SK-N-SH (cell line): ENCODE measurements around the gene KCNA10. TPM values are rescaled to one million over a fixed set of nuclear protein-coding genes. Genes with fewer than 3 reads are reported as not detected.

Experiments
- ELF1 ChIP-seq: IDR thresholded peaks from 2 replicates; pipeline ENCODE4 v1.4.0; 2012
- EP300 ChIP-seq, 2 experiments: IDR thresholded peaks; 2 replicates each; pipeline versions ENCODE4 v1.4.0 to v1.6.1; 2012; ENCODE audit warnings: borderline replicate concordance in 1 of 2, low read depth in 1 of 2, low read length in 1 of 2
- FOXJ3 ChIP-seq: sonication (generic); formaldehyde crosslinking; IDR thresholded peaks from 2 replicates; pipeline ENCODE4 v1.5.1; 2020; ENCODE audit warnings: mild to moderate bottlenecking, missing genetic modification reagents
- FOXM1 ChIP-seq: IDR thresholded peaks from 2 replicates; pipeline ENCODE4 v1.4.0; 2012; ENCODE audit warnings: low read depth, mild to moderate bottlenecking
- GABPA ChIP-seq: IDR thresholded peaks from 2 replicates; pipeline ENCODE4 v1.4.0; 2012; ENCODE audit warnings: low read depth, mild to moderate bottlenecking
- GATA2 ChIP-seq: sonication (generic); formaldehyde crosslinking; IDR thresholded peaks from 2 replicates; pipeline ENCODE4 v1.5.0; 2020; ENCODE audit warnings: mild to moderate bottlenecking, missing genetic modification reagents
- MXI1 ChIP-seq: IDR thresholded peaks from 2 replicates; pipeline ENCODE4 v1.6.1; 2012; ENCODE audit warnings: mild to moderate bottlenecking, low read depth, low read length, improper control_type of control experiment
- NRF1 ChIP-seq: IDR thresholded peaks from 2 replicates; pipeline ENCODE4 v1.6.1; 2012; ENCODE audit warnings: low read depth, mild to moderate bottlenecking, low read length
- RCOR1 ChIP-seq: fragments of 150-350 bp; IDR thresholded peaks from 2 replicates; pipeline ENCODE4 v1.6.1; 2017; ENCODE audit warnings: antibody characterized with exemption, low read length
- RFX5 ChIP-seq: IDR thresholded peaks from 2 replicates; pipeline ENCODE4 v1.6.1; 2012; ENCODE audit warnings: mild to moderate bottlenecking, improper control_type of control experiment, low read length
- SMC3 ChIP-seq: IDR thresholded peaks from 2 replicates; pipeline ENCODE4 v1.6.1; 2012; ENCODE audit warnings: low read depth, low read length, improper control_type of control experiment
- TAF1 ChIP-seq: IDR thresholded peaks from 2 replicates; pipeline ENCODE4 v1.6.1; 2012; ENCODE audit warnings: low read depth, mild to moderate bottlenecking, low read length, moderate library complexity, borderline replicate concordance
- TCF12 ChIP-seq: IDR thresholded peaks from 2 replicates; pipeline ENCODE4 v1.4.0; 2012
- TEAD4 ChIP-seq: IDR thresholded peaks from 2 replicates; pipeline ENCODE4 v1.4.0; 2012; ENCODE audit warnings: mild to moderate bottlenecking, borderline replicate concordance; ENCODE audit not compliant: insufficient read depth
- USF2 ChIP-seq: fragments of 150-350 bp; IDR thresholded peaks from 2 replicates; pipeline ENCODE4 v1.6.1; 2017; ENCODE audit warnings: antibody characterized with exemption, low read length, low read depth, borderline replicate concordance
- YY1 ChIP-seq: IDR thresholded peaks from 2 replicates; pipeline ENCODE4 v1.4.0; 2012; ENCODE audit warnings: low read depth, mild to moderate bottlenecking
- ZBTB33 ChIP-seq: IDR thresholded peaks from 2 replicates; pipeline ENCODE4 v1.4.0; 2012; ENCODE audit warnings: low read depth, borderline replicate concordance
- polyA plus RNA-seq, 3 experiments: library from polyadenylated mRNA; depleted of rRNA; stranded (reverse); fragments of >200 nt; gene quantifications; 2 replicates each; pipeline ENCODE4 v1.2.3, GENCODE V29; 2012
- TF ChIP-seq, protein P1 (sequence below): fragments of 150-350 bp; IDR thresholded peaks from 2 replicates; pipeline ENCODE4 v1.6.1; 2016; ENCODE audit warnings: mild to moderate bottlenecking, low read depth, low read length
- TF ChIP-seq, protein P2 (sequence below): IDR thresholded peaks from 2 replicates; pipeline ENCODE4 v1.4.0; 2012; ENCODE audit warnings: low read depth, borderline replicate concordance

KCNA10 gene
- polyA plus RNA-seq, 1 of the 3 experiments (the other 2 are of a cell fraction) = not detected

DNA sequence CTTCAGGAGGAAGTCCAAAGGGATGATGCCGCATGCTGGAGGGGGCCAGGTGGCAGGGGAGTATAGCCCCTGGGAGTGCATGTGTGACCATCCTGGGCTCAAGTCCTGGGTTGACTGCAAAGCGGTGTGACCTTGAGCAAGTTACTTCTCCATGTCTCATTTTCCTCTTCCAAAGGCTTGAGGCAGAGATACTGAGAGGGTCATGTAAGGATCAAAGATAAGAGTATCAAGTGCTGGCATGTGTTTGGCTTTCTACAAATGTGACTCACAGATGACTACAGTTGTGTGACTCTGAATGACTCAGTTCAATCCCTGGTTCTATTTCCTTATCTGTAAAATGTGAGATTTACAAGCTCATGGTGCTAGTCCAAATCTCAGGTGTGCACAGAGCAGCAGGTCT is 41.9 kb downstream of the KCNA10 start (continued):
- TF ChIP-seq, protein P1, sequence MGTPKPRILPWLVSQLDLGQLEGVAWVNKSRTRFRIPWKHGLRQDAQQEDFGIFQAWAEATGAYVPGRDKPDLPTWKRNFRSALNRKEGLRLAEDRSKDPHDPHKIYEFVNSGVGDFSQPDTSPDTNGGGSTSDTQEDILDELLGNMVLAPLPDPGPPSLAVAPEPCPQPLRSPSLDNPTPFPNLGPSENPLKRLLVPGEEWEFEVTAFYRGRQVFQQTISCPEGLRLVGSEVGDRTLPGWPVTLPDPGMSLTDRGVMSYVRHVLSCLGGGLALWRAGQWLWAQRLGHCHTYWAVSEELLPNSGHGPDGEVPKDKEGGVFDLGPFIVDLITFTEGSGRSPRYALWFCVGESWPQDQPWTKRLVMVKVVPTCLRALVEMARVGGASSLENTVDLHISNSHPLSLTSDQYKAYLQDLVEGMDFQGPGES = no peak
- TF ChIP-seq YY1 = no peak
- no peak; the same call in 1 of the 2 replicates for TF ChIP-seq TEAD4
- TF ChIP-seq TCF12 = peak; percentile 63
- TF ChIP-seq FOXJ3 (CRISPR knock-in tag) = no peak
- 0 out of 2 replicates have a peak, but pooled peaks have one; percentile 14 for TF ChIP-seq ELF1
- TF ChIP-seq NRF1 = no peak
- TF ChIP-seq GABPA = no peak
- TF ChIP-seq SMC3 = no peak
- TF ChIP-seq RFX5 = no peak
- TF ChIP-seq FOXM1 = no peak
- TF ChIP-seq TAF1 = no peak
- TF ChIP-seq, protein P2, sequence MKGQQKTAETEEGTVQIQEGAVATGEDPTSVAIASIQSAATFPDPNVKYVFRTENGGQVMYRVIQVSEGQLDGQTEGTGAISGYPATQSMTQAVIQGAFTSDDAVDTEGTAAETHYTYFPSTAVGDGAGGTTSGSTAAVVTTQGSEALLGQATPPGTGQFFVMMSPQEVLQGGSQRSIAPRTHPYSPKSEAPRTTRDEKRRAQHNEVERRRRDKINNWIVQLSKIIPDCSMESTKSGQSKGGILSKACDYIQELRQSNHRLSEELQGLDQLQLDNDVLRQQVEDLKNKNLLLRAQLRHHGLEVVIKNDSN = no peak
- no peak for TF ChIP-seq ZBTB33
- TF ChIP-seq GATA2 (CRISPR knock-in tag) = no peak
- peak in 1 of 2 experiments; percentile 40; a peak in 1 of 4 replicates for TF ChIP-seq EP300 (IDR thresholded peaks at IDR 0.05; ENCODE audit: borderline replicate concordance in 1 of 2, low read depth in 1 of 2, low read length in 1 of 2)
- no peak for TF ChIP-seq RCOR1
- TF ChIP-seq MXI1 = no peak
- no peak for TF ChIP-seq USF2
